Neural cell (in vitro differentiated cells): ENCODE data around the gene KRT80.

ENCODE experiments used
- EZH2 ChIP-seq: fragments of 200-600, 300-800 bp; shearing (Covaris generic), sonication (generic); IDR thresholded peaks from 2 replicates; pipeline ENCODE4 v1.6.1; 2014; ENCODE audit warnings: antibody characterized with exemption, low read length, borderline replicate concordance, mild to moderate bottlenecking; ENCODE audit not compliant: insufficient read depth, poor library complexity, severe bottlenecking
- TAF1 ChIP-seq: IDR thresholded peaks from 2 replicates; pipeline ENCODE4 v1.6.1; 2012; ENCODE audit warnings: low read depth
- TF ChIP-seq, protein P1 (sequence below): fragments of 450-650 bp; IDR thresholded peaks from 2 replicates; pipeline ENCODE4 v1.5.1; 2014; ENCODE audit warnings: antibody characterized with exemption, mild to moderate bottlenecking, moderate library complexity; ENCODE audit not compliant: poor library complexity, severe bottlenecking

DNA sequence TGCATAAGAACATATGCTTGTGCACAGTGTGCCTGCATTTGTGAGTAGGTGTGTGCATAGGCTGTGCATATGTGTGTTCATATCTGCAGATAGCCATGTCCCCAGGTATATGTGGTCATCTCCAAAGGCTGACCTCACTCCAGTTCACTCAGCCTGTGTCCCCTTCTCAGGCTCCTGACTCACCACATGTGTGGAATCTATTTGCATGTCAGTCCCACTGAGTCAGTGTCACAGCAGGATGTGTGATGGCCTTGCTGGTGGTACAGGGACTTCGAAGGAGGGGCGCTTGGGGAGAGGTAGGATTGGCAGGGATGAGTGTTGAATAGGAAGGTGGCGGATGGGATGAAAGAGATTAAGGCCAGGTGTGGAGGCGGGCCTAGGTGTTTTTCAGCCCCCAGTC lies 35.5 kb downstream of the KRT80 start:
- TF ChIP-seq, protein P1, sequence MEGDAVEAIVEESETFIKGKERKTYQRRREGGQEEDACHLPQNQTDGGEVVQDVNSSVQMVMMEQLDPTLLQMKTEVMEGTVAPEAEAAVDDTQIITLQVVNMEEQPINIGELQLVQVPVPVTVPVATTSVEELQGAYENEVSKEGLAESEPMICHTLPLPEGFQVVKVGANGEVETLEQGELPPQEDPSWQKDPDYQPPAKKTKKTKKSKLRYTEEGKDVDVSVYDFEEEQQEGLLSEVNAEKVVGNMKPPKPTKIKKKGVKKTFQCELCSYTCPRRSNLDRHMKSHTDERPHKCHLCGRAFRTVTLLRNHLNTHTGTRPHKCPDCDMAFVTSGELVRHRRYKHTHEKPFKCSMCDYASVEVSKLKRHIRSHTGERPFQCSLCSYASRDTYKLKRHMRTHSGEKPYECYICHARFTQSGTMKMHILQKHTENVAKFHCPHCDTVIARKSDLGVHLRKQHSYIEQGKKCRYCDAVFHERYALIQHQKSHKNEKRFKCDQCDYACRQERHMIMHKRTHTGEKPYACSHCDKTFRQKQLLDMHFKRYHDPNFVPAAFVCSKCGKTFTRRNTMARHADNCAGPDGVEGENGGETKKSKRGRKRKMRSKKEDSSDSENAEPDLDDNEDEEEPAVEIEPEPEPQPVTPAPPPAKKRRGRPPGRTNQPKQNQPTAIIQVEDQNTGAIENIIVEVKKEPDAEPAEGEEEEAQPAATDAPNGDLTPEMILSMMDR = no peak
- no peak for TF ChIP-seq EZH2
- TF ChIP-seq TAF1 = no peak
